ENCODE results near the gene TFPT.

GRCh38 chr19:54128796-54129616, 13.5 kb upstream of the TFPT start:
- TF ChIP-seq CTCF (IDR thresholded peaks at IDR 0.05 in 4 of 5, conservative IDR thresholded peaks at IDR 0.05 in 1 of 5) (no peak), POLR2A (IDR thresholded peaks at IDR 0.05) (no peak)

All from gastrocnemius medialis (tissue), 4 donors.